NCI-H1105 treated with DMSO at 0.1 percent for 48 hours (cell line): Measurements from ENCODE around the gene SPART.
"Not testable (repeated sequence)": the region's sequence is repeated elsewhere in the genome, so short reads cannot be mapped to it uniquely, and the experiment has no call there.

Source experiments
- DNase-seq: peaks from one replicate; lab custom pipeline; 2025; lab: John Stamatoyannopoulos, UW

Gene SPART

GRCh38 chr13:36353001-36353400 is 6.8 kb upstream of the SPART start:
- DNase-seq = no peak

DNA sequence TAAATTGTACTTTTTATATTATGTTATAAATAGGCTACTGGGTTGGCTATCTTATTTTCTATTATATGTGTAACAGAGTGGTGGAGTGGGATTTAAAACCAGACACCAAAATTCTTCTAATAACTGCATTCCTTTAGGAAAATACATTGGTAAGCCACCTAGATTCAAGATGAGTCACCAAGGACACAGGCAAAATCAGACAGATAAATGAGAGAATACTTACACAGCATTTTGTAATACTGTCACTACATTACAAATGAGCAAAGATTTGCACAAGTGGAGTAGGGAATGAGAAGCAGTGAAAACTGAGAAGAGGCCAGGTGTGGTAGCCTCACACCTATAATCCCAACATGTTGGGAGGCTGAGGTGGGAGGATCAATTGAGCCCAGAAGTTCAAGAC is 6.2 kb upstream of the SPART start:
- DNase-seq = no peak

GRCh38 chr13:36347531-36348210 is 1.5 kb upstream of the SPART start:
- DNase-seq = no peak

DNA sequence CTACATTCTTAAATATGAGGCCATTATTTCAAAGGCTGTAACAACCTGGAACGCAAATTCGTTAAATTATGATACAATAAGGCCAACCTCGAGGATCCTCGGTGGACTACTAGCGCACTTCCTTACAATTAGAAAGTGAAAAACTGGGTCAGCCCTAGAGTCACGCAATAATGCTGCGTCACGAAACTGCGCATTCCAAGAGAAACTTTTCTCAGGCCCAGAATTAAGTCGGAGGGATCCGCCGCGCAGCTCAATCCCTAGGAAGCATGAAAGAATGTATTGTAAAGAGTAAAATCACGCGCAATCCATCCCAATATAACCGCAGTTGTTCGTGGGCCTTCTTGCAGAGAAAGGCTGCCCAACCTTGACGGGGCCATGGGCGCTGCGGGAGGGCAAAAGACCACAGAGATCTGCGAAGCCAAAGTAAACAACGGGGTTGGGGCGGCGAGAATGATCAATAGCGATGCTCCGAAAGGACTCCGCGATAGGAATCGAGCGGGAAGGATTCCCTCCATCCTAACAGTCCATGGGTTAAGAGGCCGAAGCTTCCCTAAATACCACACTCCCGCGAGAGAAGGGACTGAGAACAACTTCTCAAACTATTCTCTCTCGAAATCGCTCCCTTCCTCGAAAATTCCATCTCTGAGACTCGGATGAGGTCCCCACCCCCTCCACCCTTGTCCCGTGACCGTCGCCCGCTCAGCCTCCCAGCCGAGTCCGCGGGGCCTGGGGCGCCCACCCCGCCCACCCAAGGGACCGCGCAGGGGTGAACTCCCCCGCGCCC is 564 bp downstream of the SPART start:
- DNase-seq = no peak

DNA sequence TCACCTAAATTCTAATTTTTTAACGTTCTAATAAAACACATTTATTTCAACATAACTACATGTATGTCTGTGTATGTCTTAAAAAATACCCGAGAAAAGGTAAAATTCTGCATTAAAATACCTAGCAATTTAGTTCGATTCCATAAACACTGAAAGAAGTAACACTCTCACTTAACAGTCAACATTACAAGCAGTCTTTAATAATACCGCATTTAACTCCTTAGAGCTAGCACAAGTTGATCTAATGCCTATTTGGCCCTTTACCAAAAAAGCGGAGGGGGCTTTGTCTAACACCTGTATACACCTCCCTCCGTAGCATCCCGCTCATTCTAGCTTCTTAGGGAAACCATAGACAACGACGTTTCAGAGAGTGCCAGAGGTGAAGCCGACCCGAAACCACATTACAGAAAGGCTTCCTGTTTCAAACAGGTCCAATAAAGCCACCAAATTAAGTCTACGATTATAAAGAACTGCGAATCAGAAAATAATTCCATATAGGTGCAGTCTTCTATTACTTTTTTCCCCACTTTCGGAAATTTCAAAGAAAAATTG is 1.2 kb downstream of the SPART start:
- no peak for DNase-seq

- no peak for DNase-seq
Observed at GRCh38 chr13:36344173-36344572, 2.0 kb downstream of the SPART start.

- DNase-seq = no peak
Observed at GRCh38 chr13:36343766-36344165, 2.4 kb downstream of the SPART start.

DNA sequence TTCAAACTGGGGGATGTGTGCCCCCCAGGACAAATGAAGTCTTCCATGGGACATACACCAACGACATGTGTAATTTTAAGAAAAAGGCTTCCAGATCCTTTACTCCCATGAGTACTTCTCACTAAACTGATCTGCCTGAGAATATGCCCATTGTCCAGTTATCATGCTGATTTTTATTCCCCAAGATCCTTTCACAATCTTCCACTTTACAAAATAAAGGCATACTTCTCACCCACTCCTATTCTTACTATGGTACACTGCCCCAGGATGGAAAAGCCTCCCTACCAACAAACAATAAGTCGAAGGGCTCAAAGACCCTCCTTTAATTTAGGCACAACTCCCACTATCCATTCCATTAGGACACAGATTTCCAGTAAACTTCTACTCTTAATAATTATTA is 3.5 kb downstream of the SPART start:
- no peak for DNase-seq

DNA sequence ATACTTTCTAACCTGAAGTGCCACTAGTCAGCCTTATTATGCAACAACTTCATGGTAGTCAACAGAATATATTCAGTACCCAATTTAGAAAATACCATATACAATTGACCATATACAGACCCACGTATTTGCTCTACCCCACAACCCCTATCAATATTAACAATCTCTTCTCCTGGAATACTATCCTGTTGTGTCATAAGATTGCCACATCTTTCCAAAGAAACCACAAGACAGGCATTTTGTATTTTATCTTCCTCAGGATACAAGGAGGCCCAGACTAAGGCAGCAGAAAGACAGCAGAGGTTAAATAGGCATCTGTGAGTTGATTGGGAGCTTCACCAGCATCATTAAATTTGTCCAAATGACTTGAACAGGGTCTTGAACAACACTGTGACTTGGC is 4.5 kb downstream of the SPART start:
- DNase-seq = no peak

- DNase-seq = no peak
Observed at GRCh38 chr13:36339600-36340155, 6.5 kb downstream of the SPART start.

DNA sequence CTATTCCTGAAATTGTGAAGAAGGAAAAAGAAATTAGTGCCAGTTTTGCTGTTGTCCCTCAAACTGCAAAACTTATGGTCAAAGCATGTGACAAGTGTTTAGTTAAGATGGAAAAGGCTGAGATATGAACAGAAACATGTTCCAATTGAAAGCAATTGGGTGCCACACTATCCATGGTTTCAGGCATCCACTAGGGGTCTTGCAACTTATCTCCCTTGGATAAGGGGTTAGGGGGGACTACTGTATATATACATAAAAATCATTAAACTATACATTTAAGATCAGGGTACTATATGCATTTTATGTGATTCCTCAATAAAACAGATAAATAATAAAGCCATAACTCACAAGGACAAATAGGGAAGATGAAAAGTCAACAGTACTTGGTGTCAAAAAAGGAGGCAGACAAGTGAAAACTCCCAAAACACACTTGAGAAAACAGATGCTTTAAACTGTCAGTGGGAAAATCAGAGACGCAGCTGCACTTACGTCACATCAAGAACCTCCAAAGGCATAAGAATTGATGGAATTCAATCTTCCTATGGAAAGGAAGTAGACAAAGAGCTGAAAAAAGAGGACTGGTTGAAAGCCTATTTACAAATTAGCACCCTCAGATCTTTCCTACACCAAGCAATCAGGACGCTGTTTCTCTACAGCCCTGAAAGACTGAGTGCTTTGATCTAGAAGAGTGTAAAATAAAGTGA is 8.1 kb downstream of the SPART start:
- DNase-seq = no peak

GRCh38 chr13:36332986-36333385 is 13.2 kb downstream of the SPART start:
- no peak for DNase-seq

DNA sequence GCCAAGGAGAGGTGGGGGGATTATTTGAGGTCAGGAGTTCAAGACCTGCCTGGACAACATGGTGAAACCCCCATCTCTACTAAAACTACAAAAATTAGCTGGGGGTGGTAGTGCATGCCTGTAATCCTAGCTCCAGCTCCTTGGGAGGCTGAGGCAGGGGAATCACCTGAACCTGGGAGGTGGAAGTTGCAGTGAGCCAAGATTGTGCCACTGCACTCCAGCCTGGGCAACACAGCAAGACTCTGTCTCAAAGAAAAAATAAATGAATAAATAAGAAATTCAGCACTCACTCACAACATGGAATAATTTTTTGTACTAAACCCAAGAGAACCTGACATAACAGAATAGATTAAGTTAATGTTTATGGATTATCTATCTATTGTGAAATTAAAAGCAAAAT is 13.9 kb downstream of the SPART start:
- not testable (repeated sequence) for DNase-seq

- DNase-seq = no peak
Observed at GRCh38 chr13:36331280-36331679, 14.9 kb downstream of the SPART start.

DNA sequence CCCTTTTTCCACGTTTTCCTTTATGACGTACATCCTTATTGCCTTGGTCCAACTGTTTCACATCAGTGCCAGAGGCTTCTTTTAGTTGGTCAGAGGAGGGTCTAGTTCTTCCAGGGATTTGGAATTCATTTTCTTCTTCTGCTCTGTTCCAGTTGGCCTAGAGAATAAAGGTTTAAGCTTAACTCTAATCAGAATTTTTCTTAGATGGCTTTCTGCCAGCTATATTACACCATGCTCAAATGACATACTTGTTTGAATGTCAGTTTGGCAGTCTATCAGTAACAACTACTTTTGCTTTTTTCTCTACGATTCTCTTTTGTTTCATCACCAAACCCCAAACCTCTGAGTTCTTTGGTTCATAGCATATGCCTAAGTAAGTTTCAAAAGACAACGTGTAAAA is 16.8 kb downstream of the SPART start:
- no peak for DNase-seq

- DNase-seq = no peak
Observed at GRCh38 chr13:36328821-36329220, 17.4 kb downstream of the SPART start.

- no peak for DNase-seq
Observed at GRCh38 chr13:36325912-36326311, 20.3 kb downstream of the SPART start.

DNA sequence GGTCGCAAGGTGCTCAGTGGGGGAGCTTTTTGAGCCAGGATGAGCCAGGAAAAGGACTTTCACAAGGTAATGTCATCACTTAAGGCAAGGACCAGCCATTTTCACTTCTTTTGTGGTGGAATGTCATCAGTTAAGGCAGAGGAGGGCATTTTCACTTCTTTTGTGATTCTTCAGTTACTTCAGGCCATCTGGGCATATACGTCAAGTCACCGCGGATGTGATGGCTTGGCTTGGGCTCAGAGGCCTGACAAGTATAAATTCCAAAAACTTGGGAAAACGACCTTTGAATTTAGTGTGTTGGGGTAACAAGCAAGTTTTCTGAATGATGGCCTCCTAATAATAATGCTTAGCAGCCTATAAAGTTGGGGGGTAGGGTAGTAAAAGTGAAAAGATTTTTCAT is 21.3 kb downstream of the SPART start:
- not testable (repeated sequence) for DNase-seq

DNA sequence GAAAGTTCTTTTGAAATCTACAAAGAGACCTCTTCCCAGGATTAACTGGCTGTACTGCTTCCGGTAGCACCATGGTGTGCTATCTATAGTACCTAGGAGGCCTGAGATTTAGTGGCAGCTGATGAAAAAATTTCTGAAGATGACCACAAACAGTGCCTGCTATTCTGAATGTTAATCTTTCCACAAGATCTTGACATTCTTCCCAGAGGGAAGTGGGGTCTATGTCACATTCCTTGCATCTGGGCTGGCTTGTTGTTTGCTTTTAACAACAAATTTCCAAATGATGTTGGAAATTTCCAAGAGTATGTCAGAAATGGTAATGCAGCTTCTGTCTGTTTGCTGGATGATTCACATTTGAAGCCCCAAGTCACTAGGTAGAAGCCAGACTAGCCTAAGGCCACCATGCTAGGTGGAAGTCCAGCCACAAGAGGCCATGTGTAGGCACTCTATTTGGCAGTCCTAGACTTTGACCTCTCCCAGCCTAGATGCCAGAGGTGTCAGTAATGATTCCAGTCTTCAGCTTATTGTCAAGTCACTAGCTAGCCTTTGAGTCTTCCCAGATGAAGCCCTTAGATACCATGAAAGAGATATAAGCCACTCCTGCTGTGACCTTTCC is 22.1 kb downstream of the SPART start:
- DNase-seq = no peak

DNA sequence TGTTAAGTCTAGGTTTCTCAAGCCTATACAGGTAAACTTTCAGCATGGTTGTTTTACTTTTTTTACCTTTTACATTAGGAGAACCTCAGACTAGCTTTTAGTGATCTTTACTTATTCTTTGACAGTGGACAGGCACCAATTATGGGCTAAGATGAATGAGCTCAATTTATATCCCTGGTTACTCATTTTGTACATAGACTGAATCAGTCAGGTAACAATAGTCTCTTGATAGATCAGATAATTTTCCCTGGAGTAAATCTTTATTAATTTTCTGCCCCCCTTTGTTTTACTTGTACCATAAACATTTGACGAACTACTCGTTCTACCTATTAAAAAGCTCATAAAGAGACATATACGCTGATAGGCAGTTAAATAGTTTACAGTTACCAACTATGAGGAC is 22.8 kb downstream of the SPART start:
- DNase-seq = no peak

DNA sequence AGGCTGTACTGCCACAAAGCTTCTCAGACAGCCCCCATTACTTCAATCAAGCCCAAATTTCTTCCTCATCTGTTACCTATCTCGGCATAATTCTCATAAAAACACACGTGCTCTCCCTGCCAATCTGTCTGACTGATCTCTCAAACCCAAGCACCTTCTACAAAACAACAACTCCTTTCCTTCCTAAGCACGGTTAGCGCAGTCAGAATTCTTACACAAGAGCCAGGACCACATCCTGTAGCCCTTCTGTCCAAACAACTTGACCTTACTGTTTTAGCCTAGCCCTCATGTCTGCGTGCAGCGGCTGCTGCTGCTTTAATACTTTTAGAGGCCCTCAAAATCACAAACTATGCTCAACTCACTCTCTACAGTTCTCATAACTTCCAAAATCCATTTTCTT is 26.4 kb downstream of the SPART start:
- not testable (repeated sequence) for DNase-seq
